CD14-positive monocyte (primary cell): ENCODE data around the gene CFAP221. TPM values are rescaled to one million over a fixed set of nuclear protein-coding genes. Genes with fewer than 3 reads are reported as not detected.

ENCODE experiments used
- DNase-seq, 3 donors: peaks; one replicate each; pipeline ENCODE4 v3.0.0-alpha.2; 2011 to 2022
- H2AFZ ChIP-seq: 2 replicates; pipeline ENCODE4 v1.6.0; 2012; ENCODE audit warnings: mild to moderate bottlenecking, low read depth, low read length, inconsistent platforms; ENCODE audit not compliant: insufficient read depth, poor library complexity, severe bottlenecking
- H3K27ac ChIP-seq, 2 donors: 1 replicate in 1 of 2; 2 replicates in 1 of 2; pipeline ENCODE4 v1.5.1; 2012 to 2013; ENCODE audit warnings: low read length in 2 of 2, control low read depth in 1 of 2, inconsistent platforms in 1 of 2, low read depth in 1 of 2, mild to moderate bottlenecking in 1 of 2
- H3K27me3 ChIP-seq, 2 donors: one replicate each; pipeline versions ENCODE4 v1.6.0 to v1.6.1; 2011 to 2013; ENCODE audit warnings: low read length in 2 of 2; ENCODE audit not compliant: control insufficient read depth in 2 of 2, insufficient read depth in 2 of 2
- H3K36me3 ChIP-seq, 2 donors: replicated peaks in 1 of 2; 1 replicate in 1 of 2; 2 replicates in 1 of 2; pipeline versions ENCODE4 v1.5.1 to v1.6.1; 2012 to 2013; ENCODE audit warnings: low read length in 2 of 2, control low read depth in 1 of 2, inconsistent platforms in 1 of 2, mild to moderate bottlenecking in 1 of 2; ENCODE audit not compliant: insufficient read depth in 2 of 2, control insufficient read depth in 1 of 2
- H3K4me1 ChIP-seq, 2 donors: 1 replicate in 1 of 2; 2 replicates in 1 of 2; pipeline versions ENCODE4 v1.5.1 to v1.6.1; 2012 to 2013; ENCODE audit warnings: low read length in 2 of 2, control low read depth in 1 of 2, inconsistent platforms in 1 of 2, mild to moderate bottlenecking in 1 of 2, moderate library complexity in 1 of 2; ENCODE audit not compliant: insufficient read depth in 2 of 2, control insufficient read depth in 1 of 2
- H3K4me2 ChIP-seq: replicated peaks from 2 replicates; pipeline ENCODE3; 2012; ENCODE audit warnings: low read length, moderate library complexity, mild to moderate bottlenecking; ENCODE audit not compliant: poor library complexity, severe bottlenecking; ENCODE audit errors: extremely low read depth
- H3K4me3 ChIP-seq, 3 experiments: fragments of 200-600 bp in 1 of 3; sonication (generic) in 1 of 3; replicated peaks in 1 of 3; 1 replicate in 2 of 3; 2 replicates in 1 of 3; pipeline ENCODE4 v1.5.1; 2011 to 2013; ENCODE audit warnings: low read length in 3 of 3, mild to moderate bottlenecking in 3 of 3, control low read depth in 2 of 3, low read depth in 2 of 3, inconsistent platforms in 1 of 3, moderate library complexity in 1 of 3
- H3K79me2 ChIP-seq: 2 replicates; pipeline ENCODE4 v1.6.0; 2012; ENCODE audit warnings: mild to moderate bottlenecking, control low read depth, inconsistent platforms, low read length, moderate library complexity; ENCODE audit not compliant: insufficient read depth
- H3K9ac ChIP-seq: 2 replicates; pipeline ENCODE4 v1.6.0; 2017; ENCODE audit warnings: low read length, mild to moderate bottlenecking; ENCODE audit not compliant: insufficient read depth, poor library complexity, severe bottlenecking
- H3K9me3 ChIP-seq, 2 donors: replicated peaks in 1 of 2; 1 replicate in 1 of 2; 2 replicates in 1 of 2; pipeline versions ENCODE4 v1.5.1 to v1.6.1; 2012 to 2013; ENCODE audit warnings: low read length in 2 of 2, control low read depth in 1 of 2; ENCODE audit not compliant: control insufficient read depth in 1 of 2, insufficient read depth in 1 of 2
- H4K20me1 ChIP-seq: 2 replicates; pipeline ENCODE4 v1.6.0; 2012; ENCODE audit warnings: mild to moderate bottlenecking, low read length, control low read depth, moderate library complexity; ENCODE audit not compliant: insufficient read depth
- H3K27ac Mint-ChIP-seq, 7 donors: one replicate each; pipeline ENCODE4 v1.8.0; 2020; ENCODE audit warnings: mild to moderate bottlenecking in 7 of 7, mixed read lengths in 7 of 7, moderate library complexity in 6 of 7, inconsistent platforms in 2 of 7
- H3K27me3 Mint-ChIP-seq, 3 donors: one replicate each; pipeline ENCODE4 v1.8.0; 2021 to 2022; ENCODE audit warnings: low read depth in 3 of 3, mild to moderate bottlenecking in 3 of 3, mixed read lengths in 3 of 3, moderate library complexity in 3 of 3, inconsistent platforms in 1 of 3
- H3K36me3 Mint-ChIP-seq, 2 donors: one replicate each; pipeline ENCODE4 v1.8.0; 2020; ENCODE audit warnings: mixed read lengths in 2 of 2, inconsistent platforms in 1 of 2, mild to moderate bottlenecking in 1 of 2
- H3K4me1 Mint-ChIP-seq: one replicate; pipeline ENCODE4 v1.8.0; 2020; ENCODE audit warnings: mild to moderate bottlenecking, mixed read lengths
- H3K4me3 Mint-ChIP-seq, 2 donors: one replicate each; pipeline ENCODE4 v1.8.0; 2020; ENCODE audit warnings: mild to moderate bottlenecking in 2 of 2, mixed read lengths in 2 of 2, moderate library complexity in 1 of 2
- H3K9me3 Mint-ChIP-seq, 7 donors: one replicate each; pipeline ENCODE4 v1.8.0; 2020 to 2022; ENCODE audit warnings: mixed read lengths in 7 of 7, mild to moderate bottlenecking in 6 of 7, moderate library complexity in 6 of 7, inconsistent platforms in 2 of 7
- CTCF ChIP-seq: fragments of 200-600 bp; IDR thresholded peaks from one replicate; pipeline ENCODE4 v1.8.0; 2022; ENCODE audit warnings: antibody characterized with exemption, mild to moderate bottlenecking
- WGBS: methylation state at CpG from one replicate; pipeline ENCODE4 v1.1.5; 2013; ENCODE audit warnings: missing lambda C conversion rate; ENCODE audit not compliant: insufficient coverage; 5-methylcytosine and 5-hydroxymethylcytosine counted together
- intact Hi-C, 2 donors: fragments of 100-400 bp; cut with micrococcal nuclease; formaldehyde crosslinking; loops; one replicate each; pipeline versions ENCODE4 v1.15.0 to v1.15.1; 2023
- polyA plus RNA-seq, 3 donors: library from polyadenylated mRNA; depleted of rRNA in 1 of 3; unstranded in 2 of 3; stranded (reverse) in 1 of 3; fragments of 300-500 nt in 2 of 3; fragments of >200 nt in 1 of 3; fragmentation: Illumina TruSeq in 2 of 3; gene quantifications; 1 replicate in 2 of 3; 2 replicates in 1 of 3; pipeline ENCODE4 v1.2.3, GENCODE V29; 2012 to 2021

CFAP221 gene
- polyA plus RNA-seq, 3 donors: not detected

GRCh38 chr2:119688616-119689015 lies 144.4 kb downstream of the CFAP221 start:
- TF ChIP-seq CTCF: no peak
- Histone ChIP-seq H4K20me1 (no peaks in the 10 kb centered on the region), H2AFZ (no peak overlapping the region), H3K9ac (no peak overlapping the region), H3K4me1 (no peaks in the 10 kb centered on the region), H3K27me3 (no peaks in the 10 kb centered on the region), H3K9me3 (no peaks in the 10 kb centered on the region), H3K27ac (no peak overlapping the region), H3K36me3 (no peaks in the 10 kb centered on the region), H3K4me3 (no peak overlapping the region), H3K79me2 (no peaks in the 10 kb centered on the region), H3K4me2 (no peak overlapping the region)
- over 99% methylated on average over 12 of the region's 12 CpGs for WGBS
- Mint-ChIP-seq H3K36me3 (peaks cover 0 to 2% of the 10 kb centered on the region in 2 donors), H3K4me1 (no peaks in the 10 kb centered on the region), H3K27me3 (no peaks in the 10 kb centered on the region), H3K9me3 (peaks cover 0 to 2% (median 0%) of the 10 kb centered on the region in 7 donors), H3K27ac (no peak overlapping the region), H3K4me3 (no peak overlapping the region)
- intact Hi-C loops: no loop called here
- no peak for DNase-seq

GRCh38 chr2:119689218-119689617 lies 145.0 kb downstream of the CFAP221 start:
- WGBS: 100% methylated on average over 1 of the region's 4 CpGs
- H3K27ac ChIP-seq: no peak overlapping the region
- no peak for DNase-seq
- no peaks in the 10 kb centered on the region for H3K36me3 ChIP-seq
- no peaks in the 10 kb centered on the region for H4K20me1 ChIP-seq
- H3K79me2 ChIP-seq: no peaks in the 10 kb centered on the region
- no peak overlapping the region for H3K4me3 ChIP-seq
- intact Hi-C loops: no loop called here
- no peaks in the 10 kb centered on the region for H3K9me3 ChIP-seq
- peaks cover 0 to 2% of the 10 kb centered on the region in 2 donors for H3K36me3 Mint-ChIP-seq
- H2AFZ ChIP-seq: no peak overlapping the region
- TF ChIP-seq CTCF: no peak
- no peaks in the 10 kb centered on the region for H3K27me3 Mint-ChIP-seq
- peaks cover 0 to 3% (median 1%) of the 10 kb centered on the region in 7 donors for H3K9me3 Mint-ChIP-seq
- no peaks in the 10 kb centered on the region for H3K27me3 ChIP-seq
- H3K4me1 ChIP-seq: no peaks in the 10 kb centered on the region
- H3K4me3 Mint-ChIP-seq: no peak overlapping the region
- H3K27ac Mint-ChIP-seq: peak overlapping the region in 1 of 7 donors; percentile 1
- no peak overlapping the region for H3K9ac ChIP-seq
- H3K4me1 Mint-ChIP-seq: no peaks in the 10 kb centered on the region
- H3K4me2 ChIP-seq: no peak overlapping the region
